Measurements from ENCODE around the gene DPH2.

DNA sequence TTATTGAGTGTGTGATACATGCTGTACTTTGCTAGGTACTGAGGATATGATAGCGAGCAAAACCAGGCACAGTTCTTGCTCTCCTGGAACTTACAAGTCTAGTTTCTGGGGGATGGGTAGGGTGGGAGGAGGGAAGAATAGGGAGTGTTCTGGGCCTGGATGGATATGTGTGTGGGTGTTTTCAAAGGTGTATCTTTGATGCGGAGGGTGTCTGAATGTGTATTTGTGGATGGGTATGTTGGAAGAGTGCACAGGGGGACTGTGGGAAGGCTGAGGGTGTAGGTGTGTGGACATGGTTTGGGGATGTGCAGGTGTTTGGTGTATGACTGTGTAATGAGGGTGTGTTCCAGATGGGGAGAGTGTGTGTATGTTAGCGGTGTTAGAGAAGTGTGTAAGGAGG lies 4.5 kb upstream of the DPH2 start:
- TF ChIP-seq, protein P1, sequence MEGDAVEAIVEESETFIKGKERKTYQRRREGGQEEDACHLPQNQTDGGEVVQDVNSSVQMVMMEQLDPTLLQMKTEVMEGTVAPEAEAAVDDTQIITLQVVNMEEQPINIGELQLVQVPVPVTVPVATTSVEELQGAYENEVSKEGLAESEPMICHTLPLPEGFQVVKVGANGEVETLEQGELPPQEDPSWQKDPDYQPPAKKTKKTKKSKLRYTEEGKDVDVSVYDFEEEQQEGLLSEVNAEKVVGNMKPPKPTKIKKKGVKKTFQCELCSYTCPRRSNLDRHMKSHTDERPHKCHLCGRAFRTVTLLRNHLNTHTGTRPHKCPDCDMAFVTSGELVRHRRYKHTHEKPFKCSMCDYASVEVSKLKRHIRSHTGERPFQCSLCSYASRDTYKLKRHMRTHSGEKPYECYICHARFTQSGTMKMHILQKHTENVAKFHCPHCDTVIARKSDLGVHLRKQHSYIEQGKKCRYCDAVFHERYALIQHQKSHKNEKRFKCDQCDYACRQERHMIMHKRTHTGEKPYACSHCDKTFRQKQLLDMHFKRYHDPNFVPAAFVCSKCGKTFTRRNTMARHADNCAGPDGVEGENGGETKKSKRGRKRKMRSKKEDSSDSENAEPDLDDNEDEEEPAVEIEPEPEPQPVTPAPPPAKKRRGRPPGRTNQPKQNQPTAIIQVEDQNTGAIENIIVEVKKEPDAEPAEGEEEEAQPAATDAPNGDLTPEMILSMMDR (conservative IDR thresholded peaks at IDR 0.05), result no peak
- no peak for TF ChIP-seq ZFX (IDR thresholded peaks at IDR 0.05)
